CD4-positive, alpha-beta memory T cell (primary cell): ENCODE data around the gene ALG1. TPM values are rescaled to one million over a fixed set of nuclear protein-coding genes. Genes with fewer than 3 reads are reported as not detected.

Source experiments
- CTCF ChIA-PET: fragments of 350-600 bp; sonication (Branson Sonifier 250); formaldehyde crosslinking; loops from one replicate; lab custom pipeline; 2021; ENCODE audit warnings: inconsistent platforms; ENCODE audit not compliant: partially characterized antibody; lab: Charles Lee
- POLR2A ChIA-PET: fragments of 350-600 bp; sonication (Branson Sonifier 250); formaldehyde crosslinking; loops from one replicate; lab custom pipeline; 2021; ENCODE audit not compliant: partially characterized antibody; lab: Charles Lee
- DNase-seq, 5 donors: peaks; one replicate each; pipeline versions ENCODE4 v3.0.0 to v3.0.0-alpha.2; 2020 to 2022; ENCODE audit warnings: mixed read lengths in 1 of 5
- H3K27ac ChIP-seq: one replicate; pipeline ENCODE4 v1.7.0; 2013; ENCODE audit warnings: low read depth, low read length
- H3K27me3 ChIP-seq: 2 replicates; pipeline ENCODE4 v1.7.0; 2013; ENCODE audit warnings: mild to moderate bottlenecking, low read length, moderate library complexity; ENCODE audit not compliant: insufficient read depth
- H3K36me3 ChIP-seq: 2 replicates; pipeline ENCODE4 v1.7.0; 2013; ENCODE audit warnings: mild to moderate bottlenecking, low read length, moderate library complexity; ENCODE audit not compliant: insufficient read depth
- H3K4me1 ChIP-seq: 2 replicates; pipeline ENCODE4 v1.7.0; 2013; ENCODE audit warnings: mild to moderate bottlenecking, low read length, moderate library complexity; ENCODE audit not compliant: insufficient read depth
- H3K4me3 ChIP-seq, 2 donors: one replicate each; pipeline ENCODE4 v1.7.0; 2013; ENCODE audit warnings: low read length in 2 of 2, mild to moderate bottlenecking in 1 of 2
- H3K9me3 ChIP-seq, 2 donors: one replicate each; pipeline ENCODE4 v1.7.0; 2013; ENCODE audit warnings: low read length in 2 of 2, control low read depth in 1 of 2; ENCODE audit not compliant: control insufficient read depth in 1 of 2
- H3K27ac Mint-ChIP-seq, 7 donors: one replicate each; pipeline ENCODE4 v1.8.0; 2020 to 2021; ENCODE audit warnings: mixed read lengths in 7 of 7, mild to moderate bottlenecking in 6 of 7, inconsistent platforms in 3 of 7, moderate library complexity in 3 of 7
- H3K27me3 Mint-ChIP-seq, 2 donors: one replicate each; pipeline ENCODE4 v1.8.0; 2020 to 2021; ENCODE audit warnings: mixed read lengths in 2 of 2
- H3K36me3 Mint-ChIP-seq, 2 donors: one replicate each; pipeline ENCODE4 v1.8.0; 2020 to 2021; ENCODE audit warnings: mixed read lengths in 2 of 2, inconsistent platforms in 1 of 2, mild to moderate bottlenecking in 1 of 2
- H3K4me1 Mint-ChIP-seq, 4 donors: one replicate each; pipeline ENCODE4 v1.8.0; 2020 to 2021; ENCODE audit warnings: mixed read lengths in 4 of 4, mild to moderate bottlenecking in 1 of 4
- H3K4me3 Mint-ChIP-seq, 8 donors: one replicate each; pipeline ENCODE4 v1.8.0; 2020 to 2021; ENCODE audit warnings: mixed read lengths in 8 of 8, mild to moderate bottlenecking in 7 of 8, moderate library complexity in 6 of 8, inconsistent platforms in 3 of 8
- H3K9me3 Mint-ChIP-seq, 8 donors: one replicate each; pipeline ENCODE4 v1.8.0; 2020 to 2021; ENCODE audit warnings: mixed read lengths in 8 of 8, mild to moderate bottlenecking in 5 of 8, inconsistent platforms in 3 of 8, moderate library complexity in 1 of 8
- intact Hi-C: fragments of 100-400 bp; cut with micrococcal nuclease; formaldehyde crosslinking; loops from one replicate; pipeline ENCODE4 v1.15.1; 2023
- polyA plus RNA-seq, 2 donors: library from polyadenylated mRNA; unstranded; fragments of 300-500 nt; fragmentation: Illumina TruSeq; gene quantifications; one replicate each; pipeline ENCODE4 v1.2.3, GENCODE V29; 2021
- total RNA-seq, 2 experiments: library from RNA; stranded (reverse); gene quantifications; one replicate each; pipeline ENCODE4 v1.2.3, GENCODE V29; 2021

Gene ALG1
- total RNA-seq (10 to 100 TPM; 23.5 to 28.1 TPM), polyA plus RNA-seq (10 to 100 TPM; 27.3 to 34.0 TPM)

GRCh38 chr16:5071681-5072333, at the start of gene ALG1:
Gene ALG1, plus strand, starts transcription at chr16:5071843. Its CDS starts 7 bp downstream, at chr16:5071850.
- H3K4me1 ChIP-seq: peaks cover 22% of the 10 kb centered on the region
- peaks cover 21 to 35% (median 28%) of the 10 kb centered on the region in 4 donors for H3K4me1 Mint-ChIP-seq
- no peaks in the 10 kb centered on the region for H3K9me3 Mint-ChIP-seq
- no peaks in the 10 kb centered on the region for H3K27me3 ChIP-seq
- CTCF ChIA-PET: interaction anchor here (1.0 to 2.3 kb wide), 3 partner anchors 9 to 15 kb away, joined by 3 to 10 read pairs (median 7); no protein-coding TSS in a partner anchor
- H3K4me3 ChIP-seq: peak within 1 kb of the TSS; percentile 77 to 79
- H3K27ac Mint-ChIP-seq: peak within 1 kb of the TSS; percentile 91 to 98 (median 96)
- no peaks in the 10 kb centered on the region for H3K9me3 ChIP-seq
- peak within 1 kb of the TSS; percentile 93 to 97 (median 94) for H3K4me3 Mint-ChIP-seq
- intact Hi-C loops: loop anchor here (1.0 kb wide), 2 partner anchors 25 to 39 kb away; partner anchors contain the start of genes EEF2KMT and NAGPA
- H3K36me3 Mint-ChIP-seq: peaks cover 8 to 27% of the 10 kb centered on the region in 2 donors
- peaks cover 15% of the 10 kb centered on the region for H3K36me3 ChIP-seq
- peak; percentile 87 to 89 (median 87) for DNase-seq
- H3K27me3 Mint-ChIP-seq: no peaks in the 10 kb centered on the region
- POLR2A ChIA-PET: interaction anchor here (0.6 to 2.6 kb wide), 9 partner anchors 10 to 303 kb away, joined by 3 to 22 read pairs (median 4); partner anchors contain the start of genes EEF2KMT and NAGPA
- peak within 1 kb of the TSS; percentile 76 for H3K27ac ChIP-seq

- Histone ChIP-seq H3K27me3 (no peaks in the 10 kb centered on the region), H3K36me3 (no peaks in the 10 kb centered on the region), H3K4me3 (no peak overlapping the region), H3K27ac (no peak overlapping the region), H3K4me1 (no peaks in the 10 kb centered on the region), H3K9me3 (no peaks in the 10 kb centered on the region)
- Mint-ChIP-seq H3K9me3 (peaks cover 0 to 1% (median 0%) of the 10 kb centered on the region in 8 donors), H3K27ac (no peak overlapping the region), H3K36me3 (peaks cover 2 to 7% of the 10 kb centered on the region in 2 donors), H3K4me3 (no peak overlapping the region), H3K27me3 (peaks cover 0 to 1% of the 10 kb centered on the region in 2 donors), H3K4me1 (no peaks in the 10 kb centered on the region)
- CTCF ChIA-PET: no interaction called here
- POLR2A ChIA-PET: no interaction called here
- intact Hi-C loops: no loop called here
- no peak for DNase-seq
Measured at GRCh38 chr16:5022521-5022920, 49.1 kb upstream of the ALG1 start.

- Mint-ChIP-seq H3K27ac (no peak overlapping the region), H3K27me3 (peaks cover 0 to 1% of the 10 kb centered on the region in 2 donors), H3K4me3 (no peak overlapping the region), H3K4me1 (no peaks in the 10 kb centered on the region), H3K36me3 (peaks cover 8 to 19% of the 10 kb centered on the region in 2 donors), H3K9me3 (peaks cover 0 to 1% (median 0%) of the 10 kb centered on the region in 8 donors)
- H3K27ac ChIP-seq: no peak overlapping the region
- POLR2A ChIA-PET: interaction anchor here (1.0 kb wide), 1 partner anchor 10 kb away, joined by 3 read pairs; no protein-coding TSS in a partner anchor
- CTCF ChIA-PET: no interaction called here
- no peaks in the 10 kb centered on the region for H3K27me3 ChIP-seq
- intact Hi-C loops: no loop called here
- DNase-seq: no peak
- H3K4me3 ChIP-seq: no peak overlapping the region
- peaks cover 6% of the 10 kb centered on the region for H3K36me3 ChIP-seq
- H3K9me3 ChIP-seq: no peaks in the 10 kb centered on the region
- H3K4me1 ChIP-seq: no peaks in the 10 kb centered on the region
Measured at GRCh38 chr16:5024632-5025031, 47.0 kb upstream of the ALG1 start.

GRCh38 chr16:5025171-5025632, 46.4 kb upstream of the ALG1 start:
- Histone ChIP-seq H3K27me3 (no peaks in the 10 kb centered on the region), H3K27ac (no peak overlapping the region), H3K4me3 (no peak overlapping the region), H3K4me1 (no peaks in the 10 kb centered on the region), H3K9me3 (no peaks in the 10 kb centered on the region), H3K36me3 (peaks cover 10% of the 10 kb centered on the region)
- Mint-ChIP-seq H3K4me3 (no peak overlapping the region), H3K36me3 (peaks cover 8 to 19% of the 10 kb centered on the region in 2 donors), H3K27ac (no peak overlapping the region), H3K27me3 (peaks cover 0 to 1% of the 10 kb centered on the region in 2 donors), H3K4me1 (no peaks in the 10 kb centered on the region), H3K9me3 (peaks cover 0 to 1% (median 0%) of the 10 kb centered on the region in 8 donors)
- ChIA-PET POLR2A (no interaction called here), CTCF (interaction anchor here (1.3 kb wide), 1 partner anchor 69 kb away, joined by 4 read pairs; no protein-coding TSS in a partner anchor)
- DNase-seq: no peak
- intact Hi-C loops: no loop called here

- Histone ChIP-seq H3K4me1 (no peaks in the 10 kb centered on the region), H3K9me3 (no peaks in the 10 kb centered on the region), H3K4me3 (no peak overlapping the region), H3K36me3 (peaks cover 10% of the 10 kb centered on the region), H3K27ac (no peak overlapping the region), H3K27me3 (no peaks in the 10 kb centered on the region)
- Mint-ChIP-seq H3K4me3 (no peak overlapping the region), H3K36me3 (peaks cover 8 to 21% of the 10 kb centered on the region in 2 donors), H3K27me3 (peaks cover 0 to under 1% of the 10 kb centered on the region in 2 donors), H3K9me3 (peaks cover 0 to 1% (median 0%) of the 10 kb centered on the region in 8 donors), H3K27ac (no peak overlapping the region), H3K4me1 (peaks cover 0 to 3% (median 0%) of the 10 kb centered on the region in 4 donors)
- POLR2A ChIA-PET: no interaction called here
- DNase-seq: no peak
- intact Hi-C loops: no loop called here
- CTCF ChIA-PET: interaction anchor here (1.3 kb wide), 1 partner anchor 71 kb away, joined by 4 read pairs; no protein-coding TSS in a partner anchor
Measured at GRCh38 chr16:5026664-5027063, 45.0 kb upstream of the ALG1 start.

- H3K9me3 ChIP-seq: no peaks in the 10 kb centered on the region
- peaks cover 0 to 7% (median 2%) of the 10 kb centered on the region in 4 donors for H3K4me1 Mint-ChIP-seq
- no peaks in the 10 kb centered on the region for H3K27me3 ChIP-seq
- H3K4me3 ChIP-seq: no peak overlapping the region
- no peak overlapping the region for H3K4me3 Mint-ChIP-seq
- ChIA-PET CTCF (no interaction called here), POLR2A (no interaction called here)
- H3K4me1 ChIP-seq: no peaks in the 10 kb centered on the region
- no peak for DNase-seq
- no peaks in the 10 kb centered on the region for H3K9me3 Mint-ChIP-seq
- peaks cover 10% of the 10 kb centered on the region for H3K36me3 ChIP-seq
- peaks cover 8 to 21% of the 10 kb centered on the region in 2 donors for H3K36me3 Mint-ChIP-seq
- H3K27me3 Mint-ChIP-seq: no peaks in the 10 kb centered on the region
- no peak overlapping the region for H3K27ac ChIP-seq
- no peak overlapping the region for H3K27ac Mint-ChIP-seq
- intact Hi-C loops: no loop called here
Measured at GRCh38 chr16:5027086-5027485, 44.6 kb upstream of the ALG1 start.

GRCh38 chr16:5027575-5028235, 43.9 kb upstream of the ALG1 start:
- no peaks in the 10 kb centered on the region for H3K27me3 ChIP-seq
- POLR2A ChIA-PET: no interaction called here
- H3K27ac ChIP-seq: no peak overlapping the region
- Mint-ChIP-seq H3K4me1 (peaks cover 2 to 10% (median 4%) of the 10 kb centered on the region in 4 donors), H3K27me3 (no peaks in the 10 kb centered on the region), H3K27ac (no peak overlapping the region), H3K9me3 (no peaks in the 10 kb centered on the region), H3K4me3 (no peak overlapping the region), H3K36me3 (peaks cover 8 to 22% of the 10 kb centered on the region in 2 donors)
- H3K4me1 ChIP-seq: peaks cover 3% of the 10 kb centered on the region
- no peaks in the 10 kb centered on the region for H3K9me3 ChIP-seq
- H3K4me3 ChIP-seq: no peak overlapping the region
- peaks cover 10% of the 10 kb centered on the region for H3K36me3 ChIP-seq
- CTCF ChIA-PET: no interaction called here
- no peak for DNase-seq
- intact Hi-C loops: no loop called here
